Stimulated activated CD4-positive, alpha-beta T cell treated with anti-CD3 and anti-CD28 coated beads, TNF-alpha, amount 100 ng/mL, for 24 hours (primary cell): ENCODE data around the gene DDT.
"Not testable (repeated sequence)": the region's sequence is repeated elsewhere in the genome, so short reads cannot be mapped to it uniquely, and the experiment has no call there.

Source experiments
- DNase-seq, 3 experiments: peaks; one replicate each; pipeline ENCODE4 v3.0.0-alpha.2; 2020; ENCODE audit warnings: low read depth in 3 of 3

DDT gene

GRCh38 chr22:23952794-23953405, 21.3 kb downstream of the DDT start:
- DNase-seq: not testable (repeated sequence)

- DNase-seq: not testable (repeated sequence)
Observed at GRCh38 chr22:23951383-23951782, 22.9 kb downstream of the DDT start.

GRCh38 chr22:23949764-23950163, 24.5 kb downstream of the DDT start:
- DNase-seq: not testable (repeated sequence)

- not testable (repeated sequence) for DNase-seq
Observed at GRCh38 chr22:23947391-23947790, 26.9 kb downstream of the DDT start.

GRCh38 chr22:23940166-23940565, 34.1 kb downstream of the DDT start:
- not testable (repeated sequence) for DNase-seq

- DNase-seq: no peak
Observed at GRCh38 chr22:23939017-23939357, 35.3 kb downstream of the DDT start.

GRCh38 chr22:23938328-23939016, 35.8 kb downstream of the DDT start:
- no peak for DNase-seq

- no peak for DNase-seq
Observed at GRCh38 chr22:23926561-23926960, 47.7 kb downstream of the DDT start.

GRCh38 chr22:23925020-23925606, 49.1 kb downstream of the DDT start:
- no peak for DNase-seq

- DNase-seq: no peak
Observed at GRCh38 chr22:23922921-23923320, 51.3 kb downstream of the DDT start.

- DNase-seq: not testable (repeated sequence)
Observed at GRCh38 chr22:23921586-23922201, 52.5 kb downstream of the DDT start.
